Neural cell (in vitro differentiated cells): Measurements from ENCODE around the gene NFXL1. TPM values are rescaled to one million over a fixed set of nuclear protein-coding genes. Genes with fewer than 3 reads are reported as not detected.

Experiments
- H2AFZ ChIP-seq: fragments of 200-600, 300-800 bp; sonication (generic), shearing (Covaris generic); 2 replicates; pipeline ENCODE4 v1.6.0; 2014; ENCODE audit warnings: low read depth, mild to moderate bottlenecking, antibody characterized with exemption, low read length, moderate library complexity
- H3F3A ChIP-seq: fragments of 200-600 bp; shearing (Covaris generic); 2 replicates; pipeline ENCODE4 v1.6.1; 2016; ENCODE audit warnings: mild to moderate bottlenecking, moderate library complexity, mixed read lengths, antibody characterized with exemption, low read length; ENCODE audit not compliant: insufficient read depth, poor library complexity, severe bottlenecking
- H3K27ac ChIP-seq: fragments of 200-600, 300-800 bp; sonication (generic), shearing (Covaris generic); 2 replicates; pipeline ENCODE4 v1.5.1; 2014; ENCODE audit warnings: mild to moderate bottlenecking, low read length, moderate library complexity
- H3K27me3 ChIP-seq: fragments of 300-800, 200-600 bp; sonication (generic), shearing (Covaris generic); 2 replicates; pipeline ENCODE4 v1.6.0; 2014; ENCODE audit warnings: mild to moderate bottlenecking, low read depth, low read length, moderate library complexity; ENCODE audit not compliant: insufficient read depth
- H3K36me3 ChIP-seq: fragments of 300-800, 200-600 bp; sonication (generic), shearing (Covaris generic); 2 replicates; pipeline ENCODE4 v1.5.1; 2014; ENCODE audit warnings: mild to moderate bottlenecking, antibody characterized with exemption, low read length, moderate library complexity; ENCODE audit not compliant: insufficient read depth
- H3K4me2 ChIP-seq: fragments of 300-800, 200-600 bp; sonication (generic), shearing (Covaris generic); 2 replicates; pipeline ENCODE4 v1.6.0; 2014; ENCODE audit warnings: mild to moderate bottlenecking, low read length
- H3K4me3 ChIP-seq: fragments of 300-800, 200-600 bp; sonication (generic), shearing (Covaris generic); 2 replicates; pipeline ENCODE4 v1.5.1; 2014; ENCODE audit warnings: mild to moderate bottlenecking, low read length, moderate library complexity
- H3K79me2 ChIP-seq: fragments of 200-600 bp; shearing (Covaris generic); replicated peaks from 2 replicates; pipeline ENCODE4 v1.6.0; 2014; ENCODE audit warnings: mild to moderate bottlenecking, low read length, moderate library complexity; ENCODE audit not compliant: insufficient read depth
- H3K9ac ChIP-seq: fragments of 300-800, 200-600 bp; sonication (generic), shearing (Covaris generic); 2 replicates; pipeline ENCODE4 v1.6.1; 2016; ENCODE audit warnings: mild to moderate bottlenecking, low read length, mixed read lengths
- H3K9me2 ChIP-seq: fragments of 200-600 bp; shearing (Covaris generic); 2 replicates; pipeline ENCODE4 v1.6.1; 2016; ENCODE audit warnings: mild to moderate bottlenecking, low read length, mixed read lengths; ENCODE audit not compliant: insufficient read depth
- H3K9me3 ChIP-seq: fragments of 200-600, 300-800 bp; sonication (generic), shearing (Covaris generic); 2 replicates; pipeline ENCODE4 v1.6.1; 2016; ENCODE audit warnings: mild to moderate bottlenecking, mixed run types, low read length, moderate library complexity, mixed read lengths
- H4K20me1 ChIP-seq: fragments of 200-600 bp; shearing (Covaris generic); 2 replicates; pipeline ENCODE4 v1.6.1; 2016; ENCODE audit warnings: mild to moderate bottlenecking, mixed run types; ENCODE audit not compliant: insufficient read depth
- CTCF ChIP-seq: fragments of 450-650 bp; IDR thresholded peaks from 2 replicates; pipeline ENCODE4 v1.5.1; 2014; ENCODE audit warnings: antibody characterized with exemption, mild to moderate bottlenecking, moderate library complexity; ENCODE audit not compliant: poor library complexity, severe bottlenecking
- EP300 ChIP-seq: fragments of 450-650 bp; conservative IDR thresholded peaks from 2 replicates; pipeline ENCODE4 v1.6.1; 2014; ENCODE audit warnings: antibody characterized with exemption, mild to moderate bottlenecking, moderate library complexity; ENCODE audit not compliant: poor library complexity, severe bottlenecking
- EZH2 ChIP-seq: fragments of 200-600, 300-800 bp; shearing (Covaris generic), sonication (generic); IDR thresholded peaks from 2 replicates; pipeline ENCODE4 v1.6.1; 2014; ENCODE audit warnings: antibody characterized with exemption, low read length, borderline replicate concordance, mild to moderate bottlenecking; ENCODE audit not compliant: insufficient read depth, poor library complexity, severe bottlenecking
- MXI1 ChIP-seq: fragments of 450-650 bp; conservative IDR thresholded peaks from 2 replicates; pipeline ENCODE4 v1.6.1; 2014; ENCODE audit warnings: antibody characterized with exemption, mild to moderate bottlenecking; ENCODE audit not compliant: poor library complexity, severe bottlenecking
- POLR2AphosphoS5 ChIP-seq: IDR thresholded peaks from 2 replicates; pipeline ENCODE4 v1.6.1; 2012
- RAD21 ChIP-seq: fragments of 450-650 bp; conservative IDR thresholded peaks from 2 replicates; pipeline ENCODE4 v1.6.1; 2014; ENCODE audit warnings: antibody characterized with exemption, mild to moderate bottlenecking, moderate library complexity
- REST ChIP-seq: IDR thresholded peaks from 2 replicates; pipeline ENCODE4 v1.6.1; 2012; ENCODE audit warnings: borderline replicate concordance
- SMC3 ChIP-seq: fragments of 450-650 bp; conservative IDR thresholded peaks from 2 replicates; pipeline ENCODE4 v1.6.1; 2014; ENCODE audit warnings: antibody characterized with exemption, mild to moderate bottlenecking, moderate library complexity; ENCODE audit not compliant: poor library complexity
- TAF1 ChIP-seq: IDR thresholded peaks from 2 replicates; pipeline ENCODE4 v1.6.1; 2012; ENCODE audit warnings: low read depth
- polyA plus RNA-seq: library from polyadenylated mRNA; depleted of rRNA; stranded (reverse); fragments of >200 nt; gene quantifications from 2 replicates; pipeline ENCODE4 v1.2.3, GENCODE V29; 2014

Gene NFXL1
- polyA plus RNA-seq, 1 donor from 2014 or later = 15.8 TPM

- H3K27me3 ChIP-seq = no peaks in the 10 kb centered on the region
- no peak overlapping the region for H3K27ac ChIP-seq
- TF ChIP-seq REST (no peak), EZH2 (no peak)
- no peaks in the 10 kb centered on the region for H3K9me3 ChIP-seq
- H4K20me1 ChIP-seq = no peaks in the 10 kb centered on the region
- peaks cover 9% of the 10 kb centered on the region for H3K36me3 ChIP-seq
- no peak overlapping the region for H3K9ac ChIP-seq
- no peak overlapping the region for H3K4me2 ChIP-seq
- no peak overlapping the region for H2AFZ ChIP-seq
- no peaks in the 10 kb centered on the region for H3K9me2 ChIP-seq
- no peaks in the 10 kb centered on the region for H3F3A ChIP-seq
- H3K79me2 ChIP-seq = peaks cover 7% of the 10 kb centered on the region
- no peak overlapping the region for H3K4me3 ChIP-seq
Observed at GRCh38 chr4:47907089-47907646, 7.2 kb downstream of the NFXL1 start.

- Histone ChIP-seq H3K27me3 (no peaks in the 10 kb centered on the region), H3K27ac (no peak overlapping the region), H3F3A (no peaks in the 10 kb centered on the region), H4K20me1 (no peaks in the 10 kb centered on the region), H3K4me3 (no peak overlapping the region), H3K9me3 (no peaks in the 10 kb centered on the region), H3K9ac (no peak overlapping the region), H3K36me3 (peaks cover 5% of the 10 kb centered on the region), H3K9me2 (no peaks in the 10 kb centered on the region), H3K79me2 (no peaks in the 10 kb centered on the region), H2AFZ (no peak overlapping the region), H3K4me2 (no peak overlapping the region)
- no peak for TF ChIP-seq RAD21
- no peak for TF ChIP-seq REST
- no peak for TF ChIP-seq MXI1
- TF ChIP-seq EP300 = no peak
- TF ChIP-seq TAF1 = no peak
- no peak for TF ChIP-seq EZH2
- TF ChIP-seq CTCF = no peak
- TF ChIP-seq SMC3 = no peak
- no peak for TF ChIP-seq POLR2AphosphoS5
Observed at GRCh38 chr4:47899639-47900038, 14.7 kb downstream of the NFXL1 start.
